ENCODE measurements around the gene MYO1D.
"Not testable (repeated sequence)": the region's sequence is repeated elsewhere in the genome, so short reads cannot be mapped to it uniquely, and the experiment has no call there.

Gene MYO1D

DNA sequence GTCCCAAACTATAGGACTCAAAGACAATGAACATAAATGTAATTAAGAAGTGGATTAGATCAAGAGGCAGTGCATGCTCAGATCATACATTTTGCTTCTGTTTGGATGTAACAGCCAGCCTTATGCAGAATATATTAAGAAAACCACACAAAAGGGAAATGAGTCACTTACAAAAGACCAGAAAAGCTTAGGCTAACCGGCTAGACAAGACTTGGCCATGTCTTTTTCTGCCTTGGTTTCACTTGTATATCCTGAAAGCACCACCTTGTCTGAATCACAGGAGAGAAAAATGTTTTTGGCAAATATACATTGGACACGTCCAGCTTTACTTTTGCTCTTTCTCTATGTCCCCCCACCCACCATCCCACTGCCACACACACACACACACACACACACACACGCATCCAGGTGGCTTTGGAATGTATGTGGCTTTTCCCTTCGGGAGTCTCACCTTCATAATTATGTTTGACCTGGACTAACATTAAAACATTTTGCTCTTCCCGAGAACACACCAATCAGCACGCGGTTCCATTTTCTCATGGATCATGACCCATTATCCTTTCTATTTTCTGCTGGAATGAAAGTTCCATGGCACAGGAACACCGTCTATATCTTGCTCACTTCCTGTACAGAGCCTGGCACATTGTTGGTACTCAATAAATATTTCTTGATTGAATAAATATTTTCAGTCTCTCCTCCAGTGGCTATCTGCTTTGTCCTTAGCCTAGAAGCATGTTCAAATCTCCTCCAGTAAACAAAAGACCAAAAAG lies 325.6 kb downstream of the MYO1D start:
- H3K4me3 Mint-ChIP-seq = no peak overlapping the region

DNA sequence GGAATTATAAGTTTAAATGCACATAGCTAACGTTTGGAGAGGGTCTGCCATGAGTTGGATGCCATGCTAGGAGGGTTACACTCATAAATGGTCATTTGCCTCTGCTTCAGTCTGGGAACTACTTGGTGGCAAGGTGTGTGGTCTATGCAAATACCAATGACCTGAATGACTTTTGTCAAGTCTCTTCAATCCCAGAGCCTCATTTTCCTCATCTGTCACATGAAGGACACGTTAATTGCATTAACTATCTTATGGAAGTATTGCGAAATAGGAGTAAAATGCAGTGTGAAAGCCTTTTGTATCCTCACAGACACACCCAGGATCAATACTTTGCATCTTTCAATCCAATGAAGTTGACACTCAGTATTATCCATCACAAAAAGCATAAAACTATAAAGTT lies 327.4 kb downstream of the MYO1D start:
- ATAC-seq (replicated peaks) = no peak
- Mint-ChIP-seq H3K9me3 (no peaks in the 10 kb centered on the region), H3K36me3 (ENCODE audit: insufficient read depth) (no peaks in the 10 kb centered on the region), H3K4me1 (ENCODE audit: low read depth in 2 of 2) (peaks cover 25 to 35% of the 10 kb centered on the region in 2 donors), H3K4me3 (no peak overlapping the region), H3K27me3 (no peaks in the 10 kb centered on the region), H3K27ac (peak overlapping the region in 1 of 2 donors; percentile 49)
- DNase-seq = no peak

More for the DNA sequence above, 325.6 kb downstream of the MYO1D start:
- peak; percentile 77 for ATAC-seq (replicated peaks)
- H3K36me3 Mint-ChIP-seq (ENCODE audit: insufficient read depth) = no peaks in the 10 kb centered on the region
- peak in 1 of 3 experiments; percentile 5 for DNase-seq
- H3K27me3 Mint-ChIP-seq = no peaks in the 10 kb centered on the region
- H3K9me3 Mint-ChIP-seq = no peaks in the 10 kb centered on the region
- H3K4me1 Mint-ChIP-seq (ENCODE audit: low read depth in 2 of 2) = peaks cover 31 to 37% of the 10 kb centered on the region in 2 donors
- H3K27ac Mint-ChIP-seq = peak overlapping the region; percentile 24 to 25

DNA sequence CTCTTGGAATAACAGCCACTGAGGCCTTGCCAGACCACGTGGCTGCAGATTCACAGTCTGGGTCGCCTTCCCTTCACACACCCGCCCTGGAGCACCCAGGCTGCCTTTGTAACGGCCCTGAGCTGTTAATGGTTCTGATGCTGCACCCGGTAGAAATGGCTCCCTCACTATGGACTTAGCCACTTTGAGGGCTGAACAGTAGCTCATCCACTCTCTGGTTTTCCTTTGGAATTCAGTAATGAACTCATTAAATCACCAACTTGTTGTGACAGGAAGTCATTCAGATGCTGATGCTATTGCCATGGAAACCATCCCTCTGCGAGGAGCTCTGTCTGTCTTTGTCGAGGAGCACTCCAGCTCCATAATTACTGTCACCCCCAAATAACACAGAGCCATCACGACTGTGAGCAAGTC lies 330.9 kb downstream of the MYO1D start:
- no peak for ATAC-seq (replicated peaks)

DNA sequence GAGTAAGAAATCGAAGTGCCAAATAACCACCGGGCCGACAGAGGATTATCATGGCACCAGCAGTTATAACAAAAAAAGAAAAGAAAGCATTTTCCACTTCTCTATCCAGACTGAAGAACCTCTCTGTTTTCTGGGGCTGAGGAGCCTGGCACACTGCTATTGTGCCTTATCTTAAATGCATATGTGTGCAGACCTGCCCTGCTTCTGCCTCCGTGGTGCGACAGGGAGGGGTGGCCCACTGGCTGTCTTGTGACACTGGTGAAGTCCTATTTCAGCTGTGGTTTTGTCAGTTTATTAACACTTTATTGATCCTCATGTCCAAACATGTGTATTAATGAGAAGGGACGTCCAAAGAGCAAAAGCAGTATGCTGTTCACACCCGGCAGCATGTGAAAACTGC lies 334.7 kb downstream of the MYO1D start:
- peaks cover 3 to 6% of the 10 kb centered on the region in 2 donors for H3K4me1 Mint-ChIP-seq (ENCODE audit: low read depth in 2 of 2)
- no peak overlapping the region for H3K27ac Mint-ChIP-seq
- no peaks in the 10 kb centered on the region for H3K36me3 Mint-ChIP-seq (ENCODE audit: insufficient read depth)
- no peaks in the 10 kb centered on the region for H3K9me3 Mint-ChIP-seq
- ATAC-seq (replicated peaks) (no peak), DNase-seq (no peak)
- no peaks in the 10 kb centered on the region for H3K27me3 Mint-ChIP-seq
- H3K4me3 Mint-ChIP-seq = no peak overlapping the region

More for the DNA sequence above, 330.9 kb downstream of the MYO1D start:
- Mint-ChIP-seq H3K27me3 (no peaks in the 10 kb centered on the region), H3K9me3 (no peaks in the 10 kb centered on the region), H3K4me3 (no peak overlapping the region), H3K36me3 (ENCODE audit: insufficient read depth) (no peaks in the 10 kb centered on the region), H3K27ac (no peak overlapping the region), H3K4me1 (ENCODE audit: low read depth in 2 of 2) (peaks cover 7 to 11% of the 10 kb centered on the region in 2 donors)
- DNase-seq = no peak

DNA sequence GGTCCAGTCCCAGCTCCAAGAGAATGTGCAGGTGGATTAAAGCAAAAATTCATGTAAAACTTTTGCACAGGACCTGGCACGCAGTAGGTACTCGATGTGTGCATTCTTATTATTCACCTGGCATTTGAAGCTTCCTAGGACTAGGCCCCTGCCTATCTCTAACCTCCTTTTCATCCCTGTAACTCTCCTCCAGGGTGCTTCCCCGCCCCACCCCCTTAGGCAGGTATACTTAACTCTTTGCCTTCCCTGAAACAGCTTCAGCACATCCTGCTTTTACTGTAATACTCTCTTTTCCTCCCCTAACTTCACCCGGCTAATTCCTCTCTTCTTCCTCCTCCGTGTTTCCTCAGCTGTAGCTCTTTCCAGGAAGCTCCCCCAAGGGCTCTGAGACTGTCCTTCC lies 335.3 kb downstream of the MYO1D start:
- ATAC-seq (replicated peaks) (no peak), DNase-seq (no peak)
- Mint-ChIP-seq H3K27me3 (no peaks in the 10 kb centered on the region), H3K36me3 (ENCODE audit: insufficient read depth) (no peaks in the 10 kb centered on the region), H3K9me3 (no peaks in the 10 kb centered on the region), H3K4me1 (ENCODE audit: low read depth in 2 of 2) (peaks cover 3 to 6% of the 10 kb centered on the region in 2 donors), H3K27ac (no peak overlapping the region), H3K4me3 (no peak overlapping the region)

DNA sequence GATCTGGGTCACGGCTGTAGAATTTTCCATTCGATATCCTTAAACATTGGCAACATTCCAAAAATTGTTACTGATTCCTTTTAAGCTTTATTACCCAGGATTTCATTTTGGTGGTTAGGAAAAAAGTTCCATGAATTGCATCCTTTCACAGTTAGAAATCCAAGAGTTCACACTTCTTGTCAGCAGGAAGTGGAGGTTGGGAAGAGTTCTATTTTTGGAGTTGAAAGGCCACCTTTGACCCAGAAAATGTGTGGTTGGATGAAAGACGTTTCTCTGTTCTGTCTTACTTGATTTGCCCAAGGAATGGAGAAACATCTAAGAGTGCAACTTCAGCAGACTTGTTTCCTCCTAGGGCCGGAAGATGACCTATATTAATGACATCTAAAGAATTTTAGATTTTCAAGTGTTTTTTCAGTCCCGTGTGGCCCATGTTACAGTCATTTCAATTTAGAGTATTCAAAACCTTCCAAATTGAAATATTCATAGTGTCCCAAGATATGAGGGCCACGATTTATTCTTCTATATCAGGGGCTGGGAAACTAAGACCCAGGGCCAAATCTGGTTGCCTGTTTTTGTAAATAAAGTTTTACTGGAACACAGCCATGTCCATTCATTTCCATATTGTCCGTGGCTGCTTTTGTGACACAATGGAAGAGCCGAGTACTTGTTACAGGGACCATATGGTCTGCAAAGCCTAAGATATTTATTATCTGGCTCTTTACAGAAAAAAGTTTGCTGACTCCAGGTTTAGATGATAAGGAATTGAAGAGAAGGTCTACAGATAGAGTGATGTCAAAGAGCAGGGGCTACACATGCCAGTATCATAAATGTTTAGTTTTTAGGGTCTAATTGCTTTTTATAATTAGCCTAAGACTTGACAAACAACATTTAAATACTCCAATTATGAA lies 339.9 kb downstream of the MYO1D start:
- H3K9me3 Mint-ChIP-seq = no peaks in the 10 kb centered on the region
- ATAC-seq (replicated peaks) (no peak), DNase-seq (no peak)
- H3K36me3 Mint-ChIP-seq (ENCODE audit: insufficient read depth) = no peaks in the 10 kb centered on the region
- H3K4me1 Mint-ChIP-seq (ENCODE audit: low read depth in 2 of 2) = peaks cover 0 to 4% of the 10 kb centered on the region in 2 donors
- no peak overlapping the region for H3K4me3 Mint-ChIP-seq
- no peaks in the 10 kb centered on the region for H3K27me3 Mint-ChIP-seq
- no peak overlapping the region for H3K27ac Mint-ChIP-seq

DNA sequence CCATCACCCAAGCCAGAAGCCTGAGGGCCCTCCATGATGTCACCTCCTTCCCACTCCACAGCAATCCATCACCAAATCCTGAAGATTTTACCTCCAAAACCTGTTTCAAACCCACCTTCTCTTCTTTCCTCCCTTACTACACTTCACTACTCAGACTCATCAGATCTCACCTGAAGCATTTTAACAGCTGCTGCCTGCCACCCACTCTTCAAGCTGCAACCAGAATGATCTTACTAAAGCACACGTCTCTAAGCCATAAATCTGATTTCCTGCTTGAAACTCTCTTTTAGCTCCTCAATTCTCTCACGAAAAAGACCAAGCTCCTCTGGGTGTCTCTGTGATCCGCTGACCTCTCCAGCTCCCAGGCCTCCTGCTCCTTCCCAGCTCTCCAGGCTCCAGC lies 343.6 kb downstream of the MYO1D start:
- ATAC-seq (replicated peaks) (no peak), DNase-seq (no peak)
- Mint-ChIP-seq H3K9me3 (no peaks in the 10 kb centered on the region), H3K4me3 (no peak overlapping the region), H3K4me1 (ENCODE audit: low read depth in 2 of 2) (peaks cover 12 to 19% of the 10 kb centered on the region in 2 donors), H3K36me3 (ENCODE audit: insufficient read depth) (no peaks in the 10 kb centered on the region), H3K27ac (no peak overlapping the region), H3K27me3 (no peaks in the 10 kb centered on the region)

DNA sequence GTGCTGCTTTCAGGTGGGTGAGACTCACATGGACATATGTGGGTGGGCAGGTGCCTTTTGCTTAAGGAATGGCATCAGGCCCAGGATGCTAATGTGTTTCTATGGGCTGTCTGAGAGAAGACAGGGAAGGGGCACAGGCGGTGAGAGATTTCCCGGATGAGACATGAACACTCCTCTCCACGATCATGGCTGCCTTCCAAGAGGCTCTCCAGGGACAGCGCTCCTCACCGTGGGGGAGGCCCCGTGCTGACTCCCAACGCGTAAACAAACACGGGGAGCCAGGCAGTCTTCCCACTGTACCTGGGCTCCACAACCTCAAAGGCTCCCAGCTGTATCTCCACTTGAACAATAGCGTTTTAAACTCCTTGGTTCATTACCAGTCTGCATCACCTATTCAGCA lies 347.3 kb downstream of the MYO1D start:
- DNase-seq (no peak), ATAC-seq (replicated peaks) (no peak)
- Mint-ChIP-seq H3K4me1 (ENCODE audit: low read depth in 2 of 2) (peaks cover 15 to 28% of the 10 kb centered on the region in 2 donors), H3K27ac (peak overlapping the region; percentile 77 to 86), H3K27me3 (no peaks in the 10 kb centered on the region), H3K36me3 (ENCODE audit: insufficient read depth) (peaks cover 4% of the 10 kb centered on the region), H3K4me3 (no peak overlapping the region), H3K9me3 (no peaks in the 10 kb centered on the region)

DNA sequence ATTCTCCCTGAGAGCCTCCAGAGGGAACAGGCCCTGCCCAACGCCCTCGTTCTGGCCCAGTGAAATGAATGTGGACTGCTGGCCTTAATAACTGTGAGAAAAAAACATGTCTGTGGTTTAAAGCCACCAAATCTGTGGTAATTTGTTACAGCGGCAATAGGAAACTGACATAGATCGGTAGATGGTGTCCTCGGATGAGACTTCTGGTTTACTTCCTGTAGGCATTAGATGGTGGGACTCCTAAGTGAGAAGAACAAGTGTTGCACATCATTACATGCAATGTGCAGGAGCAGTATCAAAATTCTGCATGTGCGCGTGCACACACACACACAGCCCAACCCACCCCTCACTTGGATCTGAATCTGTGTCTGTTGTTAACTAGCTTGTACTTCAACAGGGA lies 348.1 kb downstream of the MYO1D start:
- DNase-seq (peak in 1 of 3 experiments; percentile 21), ATAC-seq (replicated peaks) (peak; percentile 74)
- Mint-ChIP-seq H3K27me3 (no peaks in the 10 kb centered on the region), H3K9me3 (no peaks in the 10 kb centered on the region), H3K4me3 (peak overlapping the region; percentile 33 to 54), H3K36me3 (ENCODE audit: insufficient read depth) (peaks cover 4% of the 10 kb centered on the region), H3K4me1 (ENCODE audit: low read depth in 2 of 2) (peaks cover 17 to 32% of the 10 kb centered on the region in 2 donors), H3K27ac (peak overlapping the region; percentile 77 to 86)

DNA sequence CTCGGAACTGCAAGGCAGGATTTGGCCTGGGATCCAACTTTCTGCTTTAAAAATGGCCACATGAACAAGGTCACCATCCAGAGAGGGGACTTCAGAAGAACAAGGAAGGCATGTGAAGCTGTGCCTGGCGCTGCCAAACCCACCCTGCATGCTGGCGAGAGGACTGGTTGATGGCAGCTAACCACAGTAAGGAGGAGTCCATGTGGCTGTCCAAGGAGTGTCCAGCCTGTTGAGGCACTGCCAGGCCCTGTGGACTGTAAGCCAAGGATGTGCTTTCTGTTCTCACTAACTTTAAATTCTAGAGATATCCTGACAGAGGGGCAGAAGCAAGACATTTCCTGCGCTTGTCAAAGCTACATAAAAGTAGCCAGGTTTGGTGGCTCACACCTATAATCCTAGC lies 349.8 kb downstream of the MYO1D start:
- DNase-seq (no peak), ATAC-seq (replicated peaks) (no peak)
- Mint-ChIP-seq H3K27me3 (no peaks in the 10 kb centered on the region), H3K27ac (no peak overlapping the region), H3K4me1 (ENCODE audit: low read depth in 2 of 2) (peaks cover 31 to 42% of the 10 kb centered on the region in 2 donors), H3K36me3 (ENCODE audit: insufficient read depth) (peaks cover 6% of the 10 kb centered on the region), H3K9me3 (no peaks in the 10 kb centered on the region), H3K4me3 (no peak overlapping the region)

DNA sequence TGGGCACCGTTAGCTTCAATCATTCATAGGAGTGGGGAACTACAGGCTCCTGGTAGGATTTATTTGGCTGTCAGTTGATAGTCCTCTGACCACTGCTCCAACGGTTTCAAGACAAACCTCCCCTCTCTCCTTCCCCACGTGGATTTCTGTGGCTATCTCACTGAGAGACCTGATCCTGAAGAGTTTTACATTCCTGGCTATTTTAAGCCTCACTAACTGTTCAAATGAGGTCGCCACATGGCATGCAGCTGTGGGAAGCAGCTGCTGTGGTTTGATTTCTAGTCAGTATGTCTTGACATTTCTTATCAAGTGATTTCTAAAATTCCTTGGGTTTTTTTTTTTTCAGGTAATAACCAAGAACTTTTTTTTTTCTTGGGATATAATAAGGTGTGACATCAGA lies 351.8 kb downstream of the MYO1D start:
- Mint-ChIP-seq H3K27ac (no peak overlapping the region), H3K27me3 (no peaks in the 10 kb centered on the region), H3K9me3 (no peaks in the 10 kb centered on the region), H3K4me1 (ENCODE audit: low read depth in 2 of 2) (peaks cover 39 to 50% of the 10 kb centered on the region in 2 donors), H3K36me3 (ENCODE audit: insufficient read depth) (peaks cover 6% of the 10 kb centered on the region), H3K4me3 (peak overlapping the region in 1 of 2 donors; percentile 68)
- ATAC-seq (replicated peaks) (no peak), DNase-seq (no peak)

DNA sequence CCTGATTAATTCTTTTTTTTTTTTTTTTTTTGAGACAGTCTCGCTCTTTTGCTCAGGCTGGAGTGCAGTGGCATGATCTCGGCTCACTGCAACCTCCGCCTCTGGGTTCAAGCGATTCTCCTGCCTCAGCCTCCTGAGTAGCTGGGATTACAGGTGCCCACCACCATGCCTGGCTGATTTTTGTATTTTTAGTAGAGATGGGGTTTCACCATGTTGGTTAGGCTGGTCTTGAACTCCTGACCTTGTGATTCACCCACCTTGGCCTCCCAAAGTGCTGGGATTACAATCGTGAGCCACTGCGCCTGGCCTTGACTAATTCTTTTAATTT lies 352.4 kb downstream of the MYO1D start:
- Mint-ChIP-seq H3K4me1 (ENCODE audit: low read depth in 2 of 2) (peaks cover 44 to 53% of the 10 kb centered on the region in 2 donors), H3K4me3 (peak overlapping the region; percentile 68 to 70)
- not testable (repeated sequence) for H3K9me3 Mint-ChIP-seq; DNase-seq; ATAC-seq (replicated peaks); H3K27me3 Mint-ChIP-seq; H3K27ac Mint-ChIP-seq; H3K36me3 Mint-ChIP-seq (ENCODE audit: insufficient read depth)

DNA sequence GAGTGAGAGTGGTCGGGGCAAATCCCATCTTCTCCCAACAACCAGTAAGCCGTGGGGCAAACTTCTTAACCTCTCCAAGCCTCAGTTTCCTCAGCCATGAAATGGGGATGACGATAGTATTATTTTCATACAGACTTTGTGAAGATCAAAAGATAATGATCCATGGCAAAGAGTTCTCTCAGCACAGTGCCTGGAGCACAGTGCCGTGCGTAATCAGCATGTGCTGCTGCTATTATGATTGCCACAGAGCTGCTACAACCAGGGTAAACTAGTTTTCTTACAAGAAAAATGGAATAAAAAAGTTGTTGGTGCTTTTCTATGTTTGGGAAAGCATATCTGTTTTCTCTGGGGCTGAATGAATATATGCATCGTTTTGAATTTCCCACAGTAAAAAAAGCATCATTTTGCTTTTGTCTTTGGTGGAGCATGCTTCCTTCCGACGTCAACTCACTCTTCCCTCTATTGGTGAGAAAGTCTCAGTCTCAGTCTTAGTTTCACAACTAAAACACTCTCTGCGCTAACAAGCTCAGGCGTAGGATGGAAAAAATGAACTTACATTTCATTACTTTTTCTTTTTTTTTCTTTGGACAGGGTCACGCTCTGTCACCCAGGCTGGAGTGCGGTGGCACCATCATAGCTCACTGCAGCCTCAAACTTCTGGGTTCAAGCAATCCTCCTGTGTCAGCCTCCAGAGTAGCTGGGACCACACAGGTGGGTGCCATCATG lies 352.9 kb downstream of the MYO1D start:
- Mint-ChIP-seq H3K9me3 (no peaks in the 10 kb centered on the region), H3K4me3 (peak overlapping the region; percentile 68 to 70), H3K27ac (peak overlapping the region; percentile 18 to 88), H3K36me3 (ENCODE audit: insufficient read depth) (peaks cover 6% of the 10 kb centered on the region), H3K27me3 (no peaks in the 10 kb centered on the region), H3K4me1 (ENCODE audit: low read depth in 2 of 2) (peaks cover 40 to 50% of the 10 kb centered on the region in 2 donors)
- peak; percentile 35 for ATAC-seq (replicated peaks)
- DNase-seq = peak in 1 of 3 experiments; percentile 26

All from effector memory CD8-positive, alpha-beta T cell (primary cell).